Umbilical cord (tissue), 2 donors: ENCODE measurements around the gene LARGE1. TPM values are rescaled to one million over a fixed set of nuclear protein-coding genes. Genes with fewer than 3 reads are reported as not detected.

ENCODE experiments used
- DNase-seq: peaks from one replicate; pipeline ENCODE4 v3.0.0-alpha.2; 2015; ENCODE audit warnings: low spot score
- total RNA-seq: library from RNA; depleted of rRNA; stranded (reverse); fragments of >200 nt; gene quantifications from one replicate; pipeline ENCODE4 v1.2.3, GENCODE V29; 2014; ENCODE audit warnings: low replicate concordance; ENCODE audit not compliant: insufficient read depth

Gene LARGE1
- total RNA-seq, 1 donor from 2014 or later = 32.5 TPM

- no peak for DNase-seq
Observed at GRCh38 chr22:33914131-33914530, 6.1 kb downstream of the LARGE1 start.

GRCh38 chr22:33913188-33913587 is 7.1 kb downstream of the LARGE1 start:
- DNase-seq = no peak

GRCh38 chr22:33909911-33910310 is 10.4 kb downstream of the LARGE1 start:
- no peak for DNase-seq

GRCh38 chr22:33909075-33909458 is 11.2 kb downstream of the LARGE1 start:
- peak; percentile 22 for DNase-seq

GRCh38 chr22:33908171-33909074 is 11.9 kb downstream of the LARGE1 start:
- peak; percentile 84 for DNase-seq

- DNase-seq = no peak
Observed at GRCh38 chr22:33906954-33907353, 13.3 kb downstream of the LARGE1 start.

GRCh38 chr22:33906475-33906874 is 13.8 kb downstream of the LARGE1 start:
- no peak for DNase-seq

- no peak for DNase-seq
Observed at GRCh38 chr22:33903012-33903411, 17.3 kb downstream of the LARGE1 start.

- DNase-seq = no peak
Observed at GRCh38 chr22:33902073-33902472, 18.2 kb downstream of the LARGE1 start.

GRCh38 chr22:33898121-33898520 is 22.2 kb downstream of the LARGE1 start:
- no peak for DNase-seq

- no peak for DNase-seq
Observed at GRCh38 chr22:33897448-33897835, 22.8 kb downstream of the LARGE1 start.

- no peak for DNase-seq
Observed at GRCh38 chr22:33896575-33897447, 23.5 kb downstream of the LARGE1 start.

GRCh38 chr22:33896154-33896553 is 24.1 kb downstream of the LARGE1 start:
- no peak for DNase-seq

GRCh38 chr22:33895444-33895843 is 24.8 kb downstream of the LARGE1 start:
- no peak for DNase-seq

- no peak for DNase-seq
Observed at GRCh38 chr22:33894515-33894914, 25.8 kb downstream of the LARGE1 start.

- DNase-seq = no peak
Observed at GRCh38 chr22:33894036-33894435, 26.2 kb downstream of the LARGE1 start.

- DNase-seq = no peak
Observed at GRCh38 chr22:33893512-33893911, 26.8 kb downstream of the LARGE1 start.

GRCh38 chr22:33891992-33892391 is 28.3 kb downstream of the LARGE1 start:
- DNase-seq = no peak

- no peak for DNase-seq
Observed at GRCh38 chr22:33891455-33891854, 28.8 kb downstream of the LARGE1 start.

GRCh38 chr22:33889748-33890147 is 30.5 kb downstream of the LARGE1 start:
- DNase-seq = no peak

- no peak for DNase-seq
Observed at GRCh38 chr22:33888821-33889220, 31.5 kb downstream of the LARGE1 start.

- DNase-seq = no peak
Observed at GRCh38 chr22:33887173-33887572, 33.1 kb downstream of the LARGE1 start.

- DNase-seq = no peak
Observed at GRCh38 chr22:33886696-33887095, 33.6 kb downstream of the LARGE1 start.
